Measurements from ENCODE around the gene RPH3AL. TPM values are rescaled to one million over a fixed set of nuclear protein-coding genes. Genes with fewer than 3 reads are reported as not detected.

Gene RPH3AL
- total RNA-seq, 2 experiments from 2014 or later: 3.2 to 4.6 TPM

GRCh38 chr17:182050-182751 is 170.4 kb downstream of the RPH3AL start:
- no peak overlapping the region for H3K27ac Mint-ChIP-seq
- no peaks in the 10 kb centered on the region for H3K36me3 Mint-ChIP-seq (ENCODE audit: low read depth)
- no peaks in the 10 kb centered on the region for H3K9me3 Mint-ChIP-seq
- H3K4me1 Mint-ChIP-seq: peaks cover 7% of the 10 kb centered on the region
- peaks cover 35% of the 10 kb centered on the region for H3K27me3 Mint-ChIP-seq
- no peak for DNase-seq
- CTCF ChIA-PET: no interaction called here
- POLR2A ChIA-PET: no interaction called here
- H3K4me3 Mint-ChIP-seq: peak overlapping the region; percentile 32

GRCh38 chr17:181245-182049 is 171.2 kb downstream of the RPH3AL start, which contains the start of gene DOC2B:
Gene DOC2B, minus strand, starts transcription at chr17:181650. Its CDS starts 171 bp downstream, at chr17:181479.
- Mint-ChIP-seq H3K36me3 (ENCODE audit: low read depth) (no peaks in the 10 kb centered on the region), H3K4me3 (peak within 1 kb of the TSS; percentile 32), H3K4me1 (peaks cover 7% of the 10 kb centered on the region), H3K27ac (no peak within 1 kb of the TSS), H3K27me3 (peaks cover 34% of the 10 kb centered on the region), H3K9me3 (no peaks in the 10 kb centered on the region)
- ChIA-PET POLR2A (no interaction called here), CTCF (interaction anchor here (1.1 kb wide), 1 partner anchor 9 kb away, joined by 3 read pairs; no protein-coding TSS in a partner anchor)
- no peak for DNase-seq

- H3K27ac Mint-ChIP-seq: no peak overlapping the region
- CTCF ChIA-PET: interaction anchor here (1.1 kb wide), 1 partner anchor 10 kb away, joined by 3 read pairs; no protein-coding TSS in a partner anchor
These were observed 172.0 kb downstream of the RPH3AL start for GRCh38 chr17:180381-181244.

GRCh38 chr17:179781-180380 is 172.7 kb downstream of the RPH3AL start:
- CTCF ChIA-PET: no interaction called here
- no peak overlapping the region for H3K27ac Mint-ChIP-seq

More at GRCh38 chr17:180381-181244, 172.0 kb downstream of the RPH3AL start:
- POLR2A ChIA-PET: no interaction called here
- Mint-ChIP-seq H3K27me3 (peaks cover 31% of the 10 kb centered on the region), H3K36me3 (ENCODE audit: low read depth) (no peaks in the 10 kb centered on the region), H3K9me3 (no peaks in the 10 kb centered on the region), H3K4me1 (peaks cover 5% of the 10 kb centered on the region), H3K4me3 (no peak overlapping the region)
- no peak for DNase-seq

GRCh38 chr17:179066-179432 is 173.6 kb downstream of the RPH3AL start:
- no peaks in the 10 kb centered on the region for H3K36me3 Mint-ChIP-seq (ENCODE audit: low read depth)
- H3K27ac Mint-ChIP-seq: no peak overlapping the region
- H3K4me1 Mint-ChIP-seq: peaks cover 5% of the 10 kb centered on the region
- CTCF ChIA-PET: no interaction called here
- DNase-seq: no peak
- no peak overlapping the region for H3K4me3 Mint-ChIP-seq
- POLR2A ChIA-PET: no interaction called here
- peaks cover 29% of the 10 kb centered on the region for H3K27me3 Mint-ChIP-seq
- no peaks in the 10 kb centered on the region for H3K9me3 Mint-ChIP-seq

More at GRCh38 chr17:179781-180380, 172.7 kb downstream of the RPH3AL start:
- peaks cover 5% of the 10 kb centered on the region for H3K4me1 Mint-ChIP-seq
- peaks cover 31% of the 10 kb centered on the region for H3K27me3 Mint-ChIP-seq
- H3K9me3 Mint-ChIP-seq: no peaks in the 10 kb centered on the region
- POLR2A ChIA-PET: no interaction called here
- DNase-seq: no peak
- no peaks in the 10 kb centered on the region for H3K36me3 Mint-ChIP-seq (ENCODE audit: low read depth)
- H3K4me3 Mint-ChIP-seq: no peak overlapping the region

DNA sequence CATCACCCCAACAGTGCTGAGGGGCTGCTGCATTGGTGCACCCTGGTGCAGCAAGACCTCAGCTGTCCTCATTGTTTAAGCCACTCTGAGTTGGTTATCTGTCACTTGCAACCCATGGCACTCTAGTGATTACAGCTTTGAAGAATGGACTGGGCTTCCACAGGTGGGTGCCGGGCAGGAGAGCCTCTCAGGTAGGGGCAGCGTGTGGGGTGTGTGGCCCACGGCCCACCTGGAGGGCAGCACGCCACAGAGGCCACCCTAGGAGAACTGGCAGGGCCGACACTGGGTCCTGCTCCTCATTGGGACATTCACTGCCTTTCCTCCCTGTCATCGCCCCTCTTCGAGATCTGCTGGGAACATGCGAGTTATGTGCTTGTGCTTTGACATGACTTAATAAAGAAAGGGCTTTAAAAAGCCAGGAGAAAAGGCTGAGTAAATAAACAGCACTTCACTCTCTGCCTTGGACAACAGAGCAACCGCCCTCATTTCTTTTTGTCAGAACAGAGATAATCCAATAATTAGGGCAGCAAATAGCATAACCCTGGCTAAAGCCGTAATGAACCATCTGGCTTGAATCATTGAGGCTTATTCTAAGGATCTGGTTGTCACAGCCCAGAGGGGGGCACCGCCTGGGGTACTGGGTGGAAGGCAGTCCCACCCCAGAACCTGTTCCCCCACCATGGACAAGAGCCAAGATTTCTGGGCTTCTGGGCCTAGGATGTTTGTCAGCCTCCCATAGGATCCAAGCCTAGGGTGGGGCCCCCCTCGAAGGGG is 174.1 kb downstream of the RPH3AL start:
- peaks cover 5% of the 10 kb centered on the region for H3K4me1 Mint-ChIP-seq
- ChIA-PET CTCF (no interaction called here), POLR2A (no interaction called here)
- H3K27ac Mint-ChIP-seq: no peak overlapping the region
- H3K9me3 Mint-ChIP-seq: no peaks in the 10 kb centered on the region
- no peak for DNase-seq
- peaks cover 26% of the 10 kb centered on the region for H3K27me3 Mint-ChIP-seq
- H3K36me3 Mint-ChIP-seq (ENCODE audit: low read depth): no peaks in the 10 kb centered on the region
- H3K4me3 Mint-ChIP-seq: no peak overlapping the region

GRCh38 chr17:177762-178161 is 174.8 kb downstream of the RPH3AL start:
- no peak overlapping the region for H3K27ac Mint-ChIP-seq
- no peaks in the 10 kb centered on the region for H3K9me3 Mint-ChIP-seq
- no peaks in the 10 kb centered on the region for H3K36me3 Mint-ChIP-seq (ENCODE audit: low read depth)
- H3K4me3 Mint-ChIP-seq: no peak overlapping the region
- no peak for DNase-seq
- peaks cover 22% of the 10 kb centered on the region for H3K27me3 Mint-ChIP-seq
- ChIA-PET CTCF (no interaction called here), POLR2A (no interaction called here)
- peaks cover 5% of the 10 kb centered on the region for H3K4me1 Mint-ChIP-seq

- POLR2A ChIA-PET: no interaction called here
- H3K27me3 Mint-ChIP-seq: peaks cover 16% of the 10 kb centered on the region
- no peak overlapping the region for H3K4me3 Mint-ChIP-seq
- no peaks in the 10 kb centered on the region for H3K9me3 Mint-ChIP-seq
- CTCF ChIA-PET: interaction anchor here (0.7 to 0.9 kb wide), 2 partner anchors 9 to 35 kb away, joined by 3 read pairs; no protein-coding TSS in a partner anchor
- H3K27ac Mint-ChIP-seq: no peak overlapping the region
- no peaks in the 10 kb centered on the region for H3K36me3 Mint-ChIP-seq (ENCODE audit: low read depth)
- peaks cover 4% of the 10 kb centered on the region for H3K4me1 Mint-ChIP-seq
- DNase-seq: no peak
These were observed 175.5 kb downstream of the RPH3AL start for GRCh38 chr17:177155-177554.

DNA sequence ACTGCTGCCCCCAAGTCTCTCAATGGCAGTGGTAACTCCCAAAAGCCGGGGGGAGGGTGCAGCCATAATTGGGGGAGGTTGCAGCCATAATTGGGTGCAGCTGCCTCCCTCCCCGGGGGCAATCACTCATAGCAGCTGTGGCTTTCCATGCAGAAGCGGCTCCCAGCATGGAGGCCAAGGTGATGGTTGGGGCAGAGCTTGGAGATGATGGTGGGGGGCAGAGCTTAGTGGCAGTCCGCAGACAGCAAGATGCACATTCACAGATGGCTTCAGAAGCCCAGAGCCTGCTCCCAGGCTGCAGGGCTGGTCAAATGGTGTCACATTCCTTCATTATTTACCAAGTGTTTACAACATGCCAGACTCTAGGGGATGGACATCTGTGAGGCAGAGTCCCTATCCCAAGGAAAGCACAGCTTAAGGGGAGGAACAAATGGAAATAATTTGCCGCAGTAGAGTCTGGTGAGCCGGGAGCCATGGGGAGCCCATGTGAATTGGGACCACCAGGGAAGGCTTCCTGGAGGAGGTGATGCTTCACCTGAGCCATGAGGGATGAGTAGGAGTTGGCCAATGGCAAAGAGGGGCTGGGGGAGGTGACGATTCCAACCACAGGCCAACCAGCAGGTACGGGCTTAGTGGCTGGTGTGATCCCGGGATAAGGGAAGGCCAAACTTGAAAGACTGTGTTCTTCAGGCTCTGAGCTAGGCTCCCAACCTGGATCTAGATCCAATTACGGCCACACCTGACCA is 179.3 kb downstream of the RPH3AL start:
- H3K9me3 Mint-ChIP-seq: no peaks in the 10 kb centered on the region
- no peaks in the 10 kb centered on the region for H3K36me3 Mint-ChIP-seq (ENCODE audit: low read depth)
- peaks cover 3% of the 10 kb centered on the region for H3K27me3 Mint-ChIP-seq
- ChIA-PET POLR2A (no interaction called here), CTCF (interaction anchor here (0.6 kb wide), 1 partner anchor 496 kb away, joined by 3 read pairs; no protein-coding TSS in a partner anchor)
- DNase-seq: no peak
- H3K4me3 Mint-ChIP-seq: no peak overlapping the region
- H3K4me1 Mint-ChIP-seq: no peaks in the 10 kb centered on the region
- no peak overlapping the region for H3K27ac Mint-ChIP-seq

DNA sequence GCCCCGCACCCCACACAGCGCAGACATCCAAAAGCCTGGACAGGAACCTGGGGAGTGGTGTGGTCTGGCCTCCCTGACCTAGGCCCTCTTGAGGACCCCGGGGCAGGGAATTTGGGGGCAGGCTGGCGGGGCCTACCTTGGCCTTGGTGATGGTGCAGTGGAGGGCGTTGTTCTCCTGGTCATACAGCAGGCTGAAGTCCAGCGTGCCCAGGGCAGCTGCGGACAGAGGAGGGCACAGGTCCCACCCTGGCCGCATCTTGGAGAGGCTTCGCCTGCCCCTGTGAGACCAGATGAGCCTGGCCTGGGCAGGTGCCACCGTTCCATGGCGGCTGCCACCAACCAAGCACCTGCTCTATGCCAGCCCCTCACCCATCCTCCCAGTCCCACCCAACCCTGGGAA is 180.2 kb downstream of the RPH3AL start:
- DNase-seq: no peak
- no peak overlapping the region for H3K4me3 Mint-ChIP-seq
- no peak overlapping the region for H3K27ac Mint-ChIP-seq
- H3K36me3 Mint-ChIP-seq (ENCODE audit: low read depth): no peaks in the 10 kb centered on the region
- CTCF ChIA-PET: no interaction called here
- H3K27me3 Mint-ChIP-seq: no peaks in the 10 kb centered on the region
- no peaks in the 10 kb centered on the region for H3K4me1 Mint-ChIP-seq
- no peaks in the 10 kb centered on the region for H3K9me3 Mint-ChIP-seq
- POLR2A ChIA-PET: no interaction called here

DNA sequence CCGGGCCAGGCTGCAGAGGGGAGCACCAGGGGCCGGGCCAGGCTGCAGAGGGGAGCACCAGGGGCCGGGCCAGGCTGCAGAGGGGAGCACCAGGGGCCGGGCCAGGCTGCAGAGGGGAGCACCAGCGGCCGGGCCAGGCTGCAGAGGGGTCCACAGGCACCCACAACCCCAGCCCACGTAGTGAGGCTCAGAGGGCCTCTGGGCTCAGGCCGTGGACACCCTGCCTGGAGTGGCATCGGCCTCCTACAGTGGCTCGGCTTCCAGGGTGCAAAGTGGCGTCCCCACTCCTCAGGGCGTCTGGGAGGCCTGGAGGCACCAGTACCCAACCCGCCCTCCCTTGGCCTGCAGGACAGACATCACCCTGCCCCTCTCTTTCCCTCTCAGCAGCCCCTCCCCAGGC is 180.7 kb downstream of the RPH3AL start:
- ChIA-PET CTCF (no interaction called here), POLR2A (no interaction called here)
- H3K27me3 Mint-ChIP-seq: no peaks in the 10 kb centered on the region
- no peaks in the 10 kb centered on the region for H3K36me3 Mint-ChIP-seq (ENCODE audit: low read depth)
- DNase-seq: no peak
- H3K4me3 Mint-ChIP-seq: no peak overlapping the region
- no peaks in the 10 kb centered on the region for H3K4me1 Mint-ChIP-seq
- no peak overlapping the region for H3K27ac Mint-ChIP-seq
- H3K9me3 Mint-ChIP-seq: no peaks in the 10 kb centered on the region

Data from activated CD4-positive, alpha-beta T cell treated with anti-CD3 and anti-CD28 coated beads, Interleukin-2, amount 10 ng/mL, durations not matched to agents 7 days and 5 days (primary cell).